ENCODE results near the gene LZTFL1.

DNA sequence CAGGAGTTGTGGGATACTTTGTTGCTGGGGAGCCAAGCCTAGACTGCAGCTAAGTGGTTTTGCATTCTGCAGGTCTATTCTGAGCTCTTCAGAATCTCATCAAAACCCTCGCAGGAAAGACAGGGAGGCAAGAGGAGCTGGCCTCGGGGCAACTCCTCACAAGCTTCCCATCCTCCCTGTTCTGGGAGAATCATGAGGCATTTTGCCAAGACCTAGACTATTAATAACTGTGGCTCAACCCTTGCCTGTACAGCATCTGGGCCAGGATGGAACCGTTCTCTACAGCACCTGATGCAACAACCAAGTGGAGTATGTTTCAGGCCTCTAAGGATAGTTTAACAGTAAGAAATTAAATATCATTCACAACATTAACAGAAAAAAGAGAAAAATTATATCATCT, 25.4 kb downstream of the LZTFL1 start:
- TF ChIP-seq, protein P1, sequence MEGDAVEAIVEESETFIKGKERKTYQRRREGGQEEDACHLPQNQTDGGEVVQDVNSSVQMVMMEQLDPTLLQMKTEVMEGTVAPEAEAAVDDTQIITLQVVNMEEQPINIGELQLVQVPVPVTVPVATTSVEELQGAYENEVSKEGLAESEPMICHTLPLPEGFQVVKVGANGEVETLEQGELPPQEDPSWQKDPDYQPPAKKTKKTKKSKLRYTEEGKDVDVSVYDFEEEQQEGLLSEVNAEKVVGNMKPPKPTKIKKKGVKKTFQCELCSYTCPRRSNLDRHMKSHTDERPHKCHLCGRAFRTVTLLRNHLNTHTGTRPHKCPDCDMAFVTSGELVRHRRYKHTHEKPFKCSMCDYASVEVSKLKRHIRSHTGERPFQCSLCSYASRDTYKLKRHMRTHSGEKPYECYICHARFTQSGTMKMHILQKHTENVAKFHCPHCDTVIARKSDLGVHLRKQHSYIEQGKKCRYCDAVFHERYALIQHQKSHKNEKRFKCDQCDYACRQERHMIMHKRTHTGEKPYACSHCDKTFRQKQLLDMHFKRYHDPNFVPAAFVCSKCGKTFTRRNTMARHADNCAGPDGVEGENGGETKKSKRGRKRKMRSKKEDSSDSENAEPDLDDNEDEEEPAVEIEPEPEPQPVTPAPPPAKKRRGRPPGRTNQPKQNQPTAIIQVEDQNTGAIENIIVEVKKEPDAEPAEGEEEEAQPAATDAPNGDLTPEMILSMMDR (conservative IDR thresholded peaks at IDR 0.05; ENCODE audit: low read depth in 2 of 2), result no peak
- TF ChIP-seq EZH2phosphoT487 (IDR thresholded peaks at IDR 0.05; ENCODE audit: unreplicated experiment) (no peak), EZH2 (IDR thresholded peaks at IDR 0.05; ENCODE audit: low read depth, unreplicated experiment) (no peak), ZNF331 (CRISPR knock-in tag; IDR thresholded peaks at IDR 0.05; ENCODE audit: low read depth) (no peak), POLR2AphosphoS5 (IDR thresholded peaks at IDR 0.05; ENCODE audit: low read depth) (no peak), CREB1 (CRISPR knock-in tag; IDR thresholded peaks at IDR 0.05; ENCODE audit: low read depth) (no peak)

All from GM23338 (cell line).